ENCODE results near the gene FAM170B.

- TF ChIP-seq POLR2A (IDR thresholded peaks at IDR 0.05) = no peak
- TF ChIP-seq CTCF (IDR thresholded peaks at IDR 0.05) = no peak
- TF ChIP-seq EP300 (IDR thresholded peaks at IDR 0.05) = no peak
These were observed 19.3 kb upstream of the FAM170B start for GRCh38 chr10:49153115-49153514.

Data from sigmoid colon (tissue), 4 donors.